PC-3 (cell line): ENCODE results near the gene GLS. TPM values are rescaled to one million over a fixed set of nuclear protein-coding genes. Genes with fewer than 3 reads are reported as not detected.

Experiments used
- ATAC-seq: fragments of 200-7000 bp; cut with Tn5 transposase; 2 replicates; pipeline ENCODE4 v1.9.1; 2020; ENCODE audit warnings: mild to moderate bottlenecking, moderate library complexity
- BruUV-seq: library from RNA; stranded (reverse); fragments of 400-500 nt; replicated peaks from 2 replicates; lab custom pipeline; 2021; lab: Mats Ljungman, UMichigan
- CTCF ChIA-PET: fragments of 300-600 bp; sonication (Branson Sonifier 250); formaldehyde crosslinking; loops from one replicate; lab custom pipeline; 2022; ENCODE audit warnings: antibody characterized with exemption; lab: Charles Lee
- POLR2A ChIA-PET: fragments of 300-600 bp; sonication (Branson Sonifier 250); formaldehyde crosslinking; loops from one replicate; lab custom pipeline; 2022; ENCODE audit warnings: antibody characterized with exemption; ENCODE audit not compliant: unreplicated experiment; lab: Charles Lee
- DNase-seq: peaks from one replicate; pipeline ENCODE4 v3.0.0-alpha.2; 2015
- H2AFZ ChIP-seq: fragments of 300-600 bp; sonication (generic); 2 replicates; pipeline ENCODE4 v1.6.0; 2016; ENCODE audit warnings: antibody characterized with exemption, low read length
- H3F3A ChIP-seq: fragments of 300-600 bp; sonication (generic); one replicate; pipeline ENCODE4 v1.6.0; 2017; ENCODE audit warnings: antibody characterized with exemption, low read length, control low read depth, mild to moderate bottlenecking; ENCODE audit not compliant: unreplicated experiment
- H3K27ac ChIP-seq: fragments of 300-600 bp; sonication (generic); 2 replicates; pipeline ENCODE4 v1.5.1; 2016; ENCODE audit warnings: mild to moderate bottlenecking, low read length
- H3K27me3 ChIP-seq: fragments of 300-600 bp; sonication (generic); 2 replicates; pipeline ENCODE4 v1.6.1; 2016; ENCODE audit warnings: low read length, mixed read lengths
- H3K36me3 ChIP-seq: fragments of 300-600 bp; sonication (generic); 2 replicates; pipeline ENCODE4 v1.6.1; 2016; ENCODE audit warnings: low read depth, mixed run types, low read length, mixed read lengths
- H3K4me1 ChIP-seq: fragments of 300-600 bp; sonication (generic); 2 replicates; pipeline ENCODE4 v1.5.1; 2016; ENCODE audit warnings: low read length; ENCODE audit not compliant: insufficient read depth
- H3K4me2 ChIP-seq: fragments of 300-600 bp; sonication (generic); 2 replicates; pipeline ENCODE4 v1.6.0; 2016; ENCODE audit warnings: low read length
- H3K4me3 ChIP-seq: fragments of 300-600 bp; sonication (generic); 2 replicates; pipeline ENCODE4 v1.5.1; 2016; ENCODE audit warnings: mild to moderate bottlenecking, low read length, mixed read lengths
- H3K79me2 ChIP-seq: fragments of 300-600 bp; sonication (generic); 2 replicates; pipeline ENCODE4 v1.6.1; 2017; ENCODE audit warnings: low read length, mixed read lengths
- H3K9ac ChIP-seq: fragments of 300-600 bp; sonication (generic); 2 replicates; pipeline ENCODE4 v1.6.0; 2016; ENCODE audit warnings: mild to moderate bottlenecking, low read length
- H3K9me2 ChIP-seq: fragments of 300-600 bp; sonication (generic); replicated peaks from 2 replicates; pipeline ENCODE4 v1.6.1; 2016; ENCODE audit warnings: mixed run types, low read length, mixed read lengths
- H3K9me3 ChIP-seq: fragments of 300-600 bp; sonication (generic); 2 replicates; pipeline ENCODE4 v1.6.1; 2016; ENCODE audit warnings: low read length, mixed read lengths
- H4K20me1 ChIP-seq: fragments of 300-600 bp; sonication (generic); 2 replicates; pipeline ENCODE4 v1.6.1; 2016; ENCODE audit warnings: low read length, mixed read lengths
- EZH2 ChIP-seq: fragments of 300-600 bp; sonication (generic); IDR thresholded peaks from one replicate; pipeline ENCODE4 v1.6.1; 2017; ENCODE audit warnings: antibody characterized with exemption, mild to moderate bottlenecking, low read length; ENCODE audit not compliant: unreplicated experiment
- EZH2phosphoT487 ChIP-seq: fragments of 300-600 bp; sonication (generic); IDR thresholded peaks from 2 replicates; pipeline ENCODE4 v1.6.1; 2018; ENCODE audit warnings: mild to moderate bottlenecking, antibody characterized with exemption, low read length, borderline replicate concordance
- intact Hi-C: fragments of 100-400 bp; cut with micrococcal nuclease; formaldehyde crosslinking; loops from 2 replicates; pipeline ENCODE4 v1.9.0; 2023
- total RNA-seq: library from RNA; depleted of rRNA; stranded (reverse); fragments of >200 nt; gene quantifications from 2 replicates; pipeline ENCODE4 v1.2.3, GENCODE V29; 2014
- TF ChIP-seq, protein P1 (sequence below): fragments of 300-600 bp; sonication (generic); conservative IDR thresholded peaks from 2 replicates; pipeline ENCODE4 v1.5.1; 2017; ENCODE audit warnings: antibody characterized with exemption, low read depth, mild to moderate bottlenecking, low read length

Gene GLS
- total RNA-seq, 1 experiment from 2014 or later: 67.4 TPM

- H3K4me1 ChIP-seq: peaks cover 3% of the 10 kb centered on the region
- H3K9ac ChIP-seq: no peak overlapping the region
- H3F3A ChIP-seq: no peaks in the 10 kb centered on the region
- POLR2A ChIA-PET: no interaction called here
- BruUV-seq: no TSS peak
- no peak overlapping the region for H3K27ac ChIP-seq
- no peak overlapping the region for H3K4me2 ChIP-seq
- H3K9me3 ChIP-seq: no peaks in the 10 kb centered on the region
- no peak overlapping the region for H2AFZ ChIP-seq
- no peaks in the 10 kb centered on the region for H3K79me2 ChIP-seq
- no peak for DNase-seq
- peaks cover 81% of the 10 kb centered on the region for H3K36me3 ChIP-seq
- TF ChIP-seq, protein P1, sequence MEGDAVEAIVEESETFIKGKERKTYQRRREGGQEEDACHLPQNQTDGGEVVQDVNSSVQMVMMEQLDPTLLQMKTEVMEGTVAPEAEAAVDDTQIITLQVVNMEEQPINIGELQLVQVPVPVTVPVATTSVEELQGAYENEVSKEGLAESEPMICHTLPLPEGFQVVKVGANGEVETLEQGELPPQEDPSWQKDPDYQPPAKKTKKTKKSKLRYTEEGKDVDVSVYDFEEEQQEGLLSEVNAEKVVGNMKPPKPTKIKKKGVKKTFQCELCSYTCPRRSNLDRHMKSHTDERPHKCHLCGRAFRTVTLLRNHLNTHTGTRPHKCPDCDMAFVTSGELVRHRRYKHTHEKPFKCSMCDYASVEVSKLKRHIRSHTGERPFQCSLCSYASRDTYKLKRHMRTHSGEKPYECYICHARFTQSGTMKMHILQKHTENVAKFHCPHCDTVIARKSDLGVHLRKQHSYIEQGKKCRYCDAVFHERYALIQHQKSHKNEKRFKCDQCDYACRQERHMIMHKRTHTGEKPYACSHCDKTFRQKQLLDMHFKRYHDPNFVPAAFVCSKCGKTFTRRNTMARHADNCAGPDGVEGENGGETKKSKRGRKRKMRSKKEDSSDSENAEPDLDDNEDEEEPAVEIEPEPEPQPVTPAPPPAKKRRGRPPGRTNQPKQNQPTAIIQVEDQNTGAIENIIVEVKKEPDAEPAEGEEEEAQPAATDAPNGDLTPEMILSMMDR: no peak
- TF ChIP-seq EZH2: no peak
- TF ChIP-seq EZH2phosphoT487: no peak
- no peaks in the 10 kb centered on the region for H4K20me1 ChIP-seq
- no peak overlapping the region for H3K4me3 ChIP-seq
- CTCF ChIA-PET: interaction anchor here (0.6 kb wide), 1 partner anchor 28 kb away, joined by 3 read pairs; no protein-coding TSS in a partner anchor
- no peaks in the 10 kb centered on the region for H3K9me2 ChIP-seq
- intact Hi-C loops: no loop called here
- H3K27me3 ChIP-seq: no peaks in the 10 kb centered on the region
- no peak for ATAC-seq
These were observed 92.6 kb downstream of the GLS start for GRCh38 chr2:190973262-190973661.

- Histone ChIP-seq H3K27me3 (no peaks in the 10 kb centered on the region), H3K9me3 (no peaks in the 10 kb centered on the region), H2AFZ (no peak overlapping the region), H3F3A (no peaks in the 10 kb centered on the region), H3K36me3 (peaks cover 81% of the 10 kb centered on the region), H3K27ac (no peak overlapping the region), H3K9ac (no peak overlapping the region), H3K4me2 (no peak overlapping the region), H3K79me2 (no peaks in the 10 kb centered on the region), H4K20me1 (no peaks in the 10 kb centered on the region), H3K4me3 (no peak overlapping the region), H3K9me2 (no peaks in the 10 kb centered on the region), H3K4me1 (peaks cover 11% of the 10 kb centered on the region)
- POLR2A ChIA-PET: no interaction called here
- intact Hi-C loops: no loop called here
- no TSS peak for BruUV-seq
- DNase-seq (no peak), ATAC-seq (no peak)
- TF ChIP-seq, protein P1: no peak
- TF ChIP-seq EZH2 (no peak), EZH2phosphoT487 (no peak)
- CTCF ChIA-PET: no interaction called here
These were observed 93.4 kb downstream of the GLS start for GRCh38 chr2:190973726-190974628.
